ENCODE measurements around the gene ERCC4. TPM values are rescaled to one million over a fixed set of nuclear protein-coding genes. Genes with fewer than 3 reads are reported as not detected.

Gene ERCC4
- polyA plus RNA-seq, 1 donor from 2014 or later: 15.9 TPM

GRCh38 chr16:13950821-13951547 is 31.0 kb downstream of the ERCC4 start:
- Mint-ChIP-seq H3K4me3 (no peak overlapping the region), H3K4me1 (peaks cover 0 to 4% (median 3%) of the 10 kb centered on the region in 3 donors), H3K36me3 (peaks cover 9% of the 10 kb centered on the region), H3K27me3 (peaks cover 4% of the 10 kb centered on the region), H3K27ac (no peak overlapping the region), H3K9me3 (no peaks in the 10 kb centered on the region)

- Mint-ChIP-seq H3K27ac (no peak overlapping the region), H3K4me1 (peaks cover 5 to 10% (median 9%) of the 10 kb centered on the region in 3 donors), H3K27me3 (peaks cover 4% of the 10 kb centered on the region), H3K9me3 (no peaks in the 10 kb centered on the region), H3K4me3 (no peak overlapping the region), H3K36me3 (peaks cover 4% of the 10 kb centered on the region)
Observed at GRCh38 chr16:13951611-13952010, 31.7 kb downstream of the ERCC4 start.

GRCh38 chr16:13953501-13953900 is 33.5 kb downstream of the ERCC4 start:
- H3K4me3 Mint-ChIP-seq: no peak overlapping the region
- H3K9me3 Mint-ChIP-seq: no peaks in the 10 kb centered on the region
- peaks cover 4% of the 10 kb centered on the region for H3K36me3 Mint-ChIP-seq
- H3K27ac Mint-ChIP-seq: no peak overlapping the region
- peaks cover 4% of the 10 kb centered on the region for H3K27me3 Mint-ChIP-seq
- peaks cover 14 to 19% (median 16%) of the 10 kb centered on the region in 3 donors for H3K4me1 Mint-ChIP-seq

- peak overlapping the region; percentile 69 to 92 (median 77) for H3K4me3 Mint-ChIP-seq
- H3K4me1 Mint-ChIP-seq: peaks cover 16 to 19% (median 17%) of the 10 kb centered on the region in 3 donors
- H3K9me3 Mint-ChIP-seq: peaks cover 0 to 1% (median 0%) of the 10 kb centered on the region in 3 donors
- peaks cover 10% of the 10 kb centered on the region for H3K27me3 Mint-ChIP-seq
- no peak overlapping the region for H3K27ac Mint-ChIP-seq
- H3K36me3 Mint-ChIP-seq: peaks cover 2% of the 10 kb centered on the region
Observed at GRCh38 chr16:13956635-13957196, 36.8 kb downstream of the ERCC4 start.

GRCh38 chr16:13957197-13958078 is 37.5 kb downstream of the ERCC4 start:
- Mint-ChIP-seq H3K4me1 (peaks cover 16 to 19% (median 17%) of the 10 kb centered on the region in 3 donors), H3K9me3 (peaks cover 0 to 1% (median 0%) of the 10 kb centered on the region in 3 donors), H3K4me3 (peak overlapping the region; percentile 69 to 92 (median 77)), H3K27ac (no peak overlapping the region), H3K36me3 (peaks cover 2% of the 10 kb centered on the region), H3K27me3 (peaks cover 12% of the 10 kb centered on the region)

- Mint-ChIP-seq H3K9me3 (peaks cover 0 to 1% (median 0%) of the 10 kb centered on the region in 3 donors), H3K4me1 (peaks cover 16 to 19% (median 17%) of the 10 kb centered on the region in 3 donors), H3K27ac (no peak overlapping the region), H3K27me3 (peaks cover 12% of the 10 kb centered on the region), H3K4me3 (no peak overlapping the region), H3K36me3 (peaks cover 3% of the 10 kb centered on the region)
Observed at GRCh38 chr16:13958474-13958873, 38.5 kb downstream of the ERCC4 start.

GRCh38 chr16:13959626-13960025 is 39.7 kb downstream of the ERCC4 start:
- Mint-ChIP-seq H3K9me3 (peaks cover 0 to 1% (median 0%) of the 10 kb centered on the region in 3 donors), H3K27ac (no peak overlapping the region), H3K4me1 (peaks cover 16 to 19% (median 17%) of the 10 kb centered on the region in 3 donors), H3K27me3 (peaks cover 10% of the 10 kb centered on the region), H3K4me3 (no peak overlapping the region), H3K36me3 (peaks cover 3% of the 10 kb centered on the region)

GRCh38 chr16:13961099-13961811 is 41.3 kb downstream of the ERCC4 start:
- peaks cover 0 to 1% (median 0%) of the 10 kb centered on the region in 3 donors for H3K9me3 Mint-ChIP-seq
- H3K27me3 Mint-ChIP-seq: peaks cover 12% of the 10 kb centered on the region

GRCh38 chr16:13962232-13962631 is 42.3 kb downstream of the ERCC4 start:
- Mint-ChIP-seq H3K27ac (no peak overlapping the region), H3K9me3 (peaks cover 0 to 1% (median 0%) of the 10 kb centered on the region in 3 donors), H3K4me1 (peaks cover 5 to 10% (median 6%) of the 10 kb centered on the region in 3 donors), H3K36me3 (peaks cover 3% of the 10 kb centered on the region), H3K4me3 (no peak overlapping the region), H3K27me3 (peaks cover 12% of the 10 kb centered on the region)

More at GRCh38 chr16:13961099-13961811, 41.3 kb downstream of the ERCC4 start:
- H3K4me3 Mint-ChIP-seq: no peak overlapping the region
- no peak overlapping the region for H3K27ac Mint-ChIP-seq
- peaks cover 10 to 15% (median 13%) of the 10 kb centered on the region in 3 donors for H3K4me1 Mint-ChIP-seq
- peaks cover 3% of the 10 kb centered on the region for H3K36me3 Mint-ChIP-seq

- H3K4me3 Mint-ChIP-seq: no peak overlapping the region
- H3K36me3 Mint-ChIP-seq: peaks cover 2% of the 10 kb centered on the region
- no peak overlapping the region for H3K27ac Mint-ChIP-seq
- peaks cover 2 to 11% (median 4%) of the 10 kb centered on the region in 3 donors for H3K9me3 Mint-ChIP-seq
- H3K4me1 Mint-ChIP-seq: no peaks in the 10 kb centered on the region
- peaks cover 7% of the 10 kb centered on the region for H3K27me3 Mint-ChIP-seq
Observed at GRCh38 chr16:13968835-13969234, 48.9 kb downstream of the ERCC4 start.

- peaks cover 7% of the 10 kb centered on the region for H3K27me3 Mint-ChIP-seq
- H3K9me3 Mint-ChIP-seq: peaks cover 2 to 11% (median 4%) of the 10 kb centered on the region in 3 donors
- H3K27ac Mint-ChIP-seq: no peak overlapping the region
- peaks cover 2% of the 10 kb centered on the region for H3K36me3 Mint-ChIP-seq
- no peak overlapping the region for H3K4me3 Mint-ChIP-seq
- H3K4me1 Mint-ChIP-seq: no peaks in the 10 kb centered on the region
Observed at GRCh38 chr16:13969711-13970110, 49.8 kb downstream of the ERCC4 start.

GRCh38 chr16:13970708-13971422 is 50.9 kb downstream of the ERCC4 start:
- H3K27me3 Mint-ChIP-seq: peaks cover 3% of the 10 kb centered on the region
- H3K9me3 Mint-ChIP-seq: peaks cover 2 to 11% (median 4%) of the 10 kb centered on the region in 3 donors
- no peak overlapping the region for H3K27ac Mint-ChIP-seq

GRCh38 chr16:13973321-13974023 is 53.5 kb downstream of the ERCC4 start:
- Mint-ChIP-seq H3K4me1 (no peaks in the 10 kb centered on the region), H3K4me3 (peak overlapping the region in 1 of 4 donors; percentile 6), H3K27me3 (peaks cover 5% of the 10 kb centered on the region), H3K9me3 (peaks cover 2 to 8% (median 4%) of the 10 kb centered on the region in 3 donors), H3K36me3 (peaks cover 2% of the 10 kb centered on the region), H3K27ac (no peak overlapping the region)

More at GRCh38 chr16:13970708-13971422, 50.9 kb downstream of the ERCC4 start:
- Mint-ChIP-seq H3K36me3 (peaks cover 2% of the 10 kb centered on the region), H3K4me3 (no peak overlapping the region), H3K4me1 (no peaks in the 10 kb centered on the region)

Data from IgD-negative memory B cell (primary cell).